K562 (cell line): ENCODE data around the gene MPZL1. TPM values are rescaled to one million over a fixed set of nuclear protein-coding genes. Genes with fewer than 3 reads are reported as not detected.

Experiments
- ATAC-seq: fragments of 200-7000 bp; cut with Tn5 transposase; 3 replicates; pipeline ENCODE4 v1.9.1; 2020; ENCODE audit warnings: moderate library complexity
- BruUV-seq: library from RNA; stranded (reverse); fragments of 400-500 nt; replicated peaks from 2 replicates; lab custom pipeline; 2021; lab: Mats Ljungman, UMichigan
- CTCF ChIA-PET: fragments of 300-600 bp; formaldehyde crosslinking; extraction: SDS; loops from one replicate; lab custom pipeline; 2021; ENCODE audit warnings: low intra/inter-chr PET ratio; lab: Yijun Ruan, JAX
- POLR2A ChIA-PET: fragments of 300-600, 350-650 bp; sonication (Branson Sonifier 250); formaldehyde crosslinking; extraction: SDS; loops from one replicate; lab custom pipeline; 2021; ENCODE audit warnings: antibody characterized with exemption, inconsistent platforms; lab: Yijun Ruan, JAX
- DNase-seq, 4 experiments: peaks; one replicate each; pipeline versions ENCODE4 v3.0.0 to v3.0.0-alpha.2; 2011 to 2018; ENCODE audit warnings: low spot score in 3 of 4, mixed read lengths in 3 of 4; ENCODE audit errors: extremely low read depth in 1 of 4
- FAIRE-seq: peaks from 2 replicates; lab custom pipeline; 2011; peaks lifted over from hg19 to GRCh38; lab: Jason Lieb, UNC
- H2AFZ ChIP-seq: 2 replicates; pipeline ENCODE4 v1.6.0; 2011; ENCODE audit warnings: low read depth, low read length, control low read depth, inconsistent platforms
- H3K27ac ChIP-seq: fragments of 200-600 bp; 3 replicates; pipeline ENCODE4 v1.8.0; 2011; ENCODE audit warnings: low read depth, mild to moderate bottlenecking, control low read depth, inconsistent platforms, low read length, moderate library complexity, mixed read lengths; ENCODE audit errors: extremely low read depth
- H3K27me3 ChIP-seq, 2 experiments: fragments of 300-600 bp in 1 of 2; 2 replicates in 1 of 2; 3 replicates in 1 of 2; pipeline versions ENCODE4 v1.6.0 to v1.8.0; 2011; ENCODE audit warnings: inconsistent platforms in 2 of 2, low read length in 2 of 2, mild to moderate bottlenecking in 1 of 2, mixed read lengths in 1 of 2, moderate library complexity in 1 of 2; ENCODE audit not compliant: control insufficient read depth in 2 of 2, insufficient read depth in 2 of 2
- H3K36me3 ChIP-seq: fragments of 300-600 bp; 3 replicates; pipeline ENCODE4 v1.8.0; 2011; ENCODE audit warnings: mild to moderate bottlenecking, low read length, inconsistent platforms; ENCODE audit not compliant: control insufficient read depth, insufficient read depth
- H3K4me1 ChIP-seq, 2 experiments: fragments of 200-600 bp in 1 of 2; replicated peaks in 1 of 2; 2 replicates in 1 of 2; 3 replicates in 1 of 2; pipeline versions ENCODE4 v1.5.1 to v1.8.0; 2011; ENCODE audit warnings: inconsistent platforms in 2 of 2, low read length in 2 of 2, mild to moderate bottlenecking in 1 of 2, mixed read lengths in 1 of 2, moderate library complexity in 1 of 2; ENCODE audit not compliant: control insufficient read depth in 2 of 2, insufficient read depth in 2 of 2
- H3K4me2 ChIP-seq: 2 replicates; pipeline ENCODE4 v1.6.1; 2011; ENCODE audit warnings: low read length, control low read depth, inconsistent platforms, mixed read lengths; ENCODE audit not compliant: insufficient read depth
- H3K4me3 ChIP-seq: fragments of 200-600 bp; sonication (generic), shearing (Covaris generic); 2 replicates; pipeline ENCODE4 v1.5.1; 2016; ENCODE audit warnings: control low read depth, inconsistent platforms
- H3K79me2 ChIP-seq: fragments of 200-600 bp; 3 replicates; pipeline ENCODE4 v1.8.0; 2011; ENCODE audit warnings: low read length, inconsistent platforms; ENCODE audit not compliant: control insufficient read depth, insufficient read depth
- H3K9ac ChIP-seq, 2 experiments: 2 replicates each; pipeline versions ENCODE4 v1.6.0 to v1.6.1; 2011; ENCODE audit warnings: low read depth in 2 of 2, low read length in 2 of 2, control low read depth in 1 of 2, inconsistent platforms in 1 of 2, mild to moderate bottlenecking in 1 of 2, mixed read lengths in 1 of 2; ENCODE audit not compliant: insufficient read depth in 1 of 2
- H3K9me1 ChIP-seq: one replicate; pipeline ENCODE4 v1.6.0; 2011; ENCODE audit warnings: inconsistent platforms, mild to moderate bottlenecking, low read length, moderate library complexity; ENCODE audit not compliant: control insufficient read depth, insufficient read depth
- H3K9me3 ChIP-seq: replicated peaks from 2 replicates; pipeline ENCODE4 v1.5.1; 2011; ENCODE audit warnings: low read depth, low read length, inconsistent platforms; ENCODE audit not compliant: control insufficient read depth, insufficient read depth
- H4K20me1 ChIP-seq: replicated peaks from 2 replicates; pipeline ENCODE4 v1.6.1; 2011; ENCODE audit warnings: low read length, inconsistent platforms, mixed read lengths; ENCODE audit not compliant: control insufficient read depth, insufficient read depth
- BDP1 ChIP-seq: IDR thresholded peaks from 3 replicates; pipeline ENCODE4 v1.6.1; 2011; ENCODE audit not compliant: insufficient read length, insufficient read depth
- ELF4 ChIP-seq: fragments of 450-650 bp; formaldehyde crosslinking; IDR thresholded peaks from 2 replicates; pipeline ENCODE4 v1.4.0; 2022; ENCODE audit warnings: missing genetic modification characterization
- FOXA3 ChIP-seq, 2 experiments: fragments of 450-650 bp in 1 of 2; sonication (generic) in 1 of 2; formaldehyde crosslinking; IDR thresholded peaks in 1 of 2; conservative IDR thresholded peaks in 1 of 2; 2 replicates each; pipeline versions ENCODE4 v1.4.0 to v1.8.0; 2020 to 2022; ENCODE audit warnings: mild to moderate bottlenecking in 2 of 2, missing genetic modification reagents in 1 of 2
- GATAD2A ChIP-seq: fragments of 450-650 bp; IDR thresholded peaks from 2 replicates; pipeline ENCODE4 v1.6.1; 2017
- MAFG ChIP-seq: fragments of 450-650 bp; conservative IDR thresholded peaks from 2 replicates; pipeline ENCODE4 v1.6.1; 2016; ENCODE audit warnings: missing genetic modification characterization, missing compliant biosample characterization
- MEF2A ChIP-seq: IDR thresholded peaks from 2 replicates; pipeline ENCODE4 v1.6.1; 2011; ENCODE audit warnings: low read depth, mild to moderate bottlenecking, low read length, moderate library complexity; ENCODE audit not compliant: control insufficient read depth
- RAD21 ChIP-seq, 2 experiments: fragments of 250-450 bp in 1 of 2; fragments of 450-650 bp in 1 of 2; sonication (Bioruptor Pico) in 1 of 2; formaldehyde crosslinking in 1 of 2; IDR thresholded peaks in 1 of 2; conservative IDR thresholded peaks in 1 of 2; 2 replicates each; pipeline versions ENCODE4 v1.4.0 to v1.8.0; 2020 to 2022; ENCODE audit warnings: mild to moderate bottlenecking in 2 of 2, moderate library complexity in 1 of 2
- SMARCA5 ChIP-seq: fragments of 450-650 bp; IDR thresholded peaks from 2 replicates; pipeline ENCODE4 v1.6.1; 2016
- SREBF1 ChIP-seq: fragments of 150-350 bp; IDR thresholded peaks from 2 replicates; pipeline ENCODE4 v1.6.1; 2014; ENCODE audit warnings: antibody characterized with exemption, low read depth, low read length, borderline replicate concordance
- TAF15 ChIP-seq: fragments of 200-400 bp; formaldehyde crosslinking; IDR thresholded peaks from 2 replicates; pipeline ENCODE4 v1.6.1; 2017; ENCODE audit warnings: mild to moderate bottlenecking, low read depth, low read length, moderate library complexity
- ZNF282 ChIP-seq: sonication (generic); formaldehyde crosslinking; IDR thresholded peaks from 2 replicates; pipeline ENCODE4 v1.8.1; 2023; ENCODE audit warnings: missing genetic modification reagents
- ZNF41 ChIP-seq: fragments of 250-450 bp; sonication (Bioruptor Pico); conservative IDR thresholded peaks from 2 replicates; pipeline ENCODE4 v1.4.0; 2020; ENCODE audit warnings: mild to moderate bottlenecking
- WGBS: fragments of 100-300 bp; shearing (Covaris generic); methylation state at CpG from one replicate; pipeline ENCODE4 v1.1.6; 2016; ENCODE audit warnings: low coverage, mixed read lengths; ENCODE audit not compliant: insufficient coverage; ENCODE audit errors: missing lambda C conversion rate; 5-methylcytosine and 5-hydroxymethylcytosine counted together
- in situ Hi-C: fragments of 300-500 bp; cut with MboI; formaldehyde crosslinking; loops from 4 replicates; pipeline ENCODE4 v1.15.0; 2018; ENCODE audit warnings: inconsistent platforms, mixed read lengths
- intact Hi-C: fragments of 100-400 bp; cut with micrococcal nuclease; formaldehyde crosslinking; loops from 2 replicates; pipeline ENCODE4 v1.14.2; 2022
- polyA plus RNA-seq, 8 experiments: library from polyadenylated mRNA; depleted of rRNA in 4 of 8; stranded (reverse) in 5 of 8; unstranded in 3 of 8; fragments of >200 nt; fragmentation: Nextera tagmentation in 2 of 8; fragmentation: Illumina TruSeq in 1 of 8; extraction: Ambion mirVana in 2 of 8; extraction: Trizol in 1 of 8; gene quantifications; 2 replicates each; pipeline versions ENCODE4 v1.2.1 to v1.2.3, GENCODE V29; 2011 to 2014; ENCODE audit warnings: inconsistent platforms in 1 of 8, missing spikeins in 1 of 8
- total RNA-seq, 7 experiments: library from RNA; depleted of rRNA in 6 of 7; stranded (reverse); fragments of >200 nt in 6 of 7; fragmentation: Illumina TruSeq in 2 of 7; extraction: Trizol in 2 of 7; gene quantifications; 2 replicates each; pipeline versions ENCODE4 v1.2.1 to v1.2.3, GENCODE V29; 2011 to 2021; ENCODE audit warnings: low replicate concordance in 1 of 7
- TF ChIP-seq, protein P1 (sequence below), 2 experiments: fragments of 450-650 bp in 1 of 2; sonication (generic) in 1 of 2; formaldehyde crosslinking in 1 of 2; IDR thresholded peaks in 1 of 2; conservative IDR thresholded peaks in 1 of 2; 2 replicates each; pipeline versions ENCODE4 v1.6.1 to v1.8.1; 2016 to 2023; ENCODE audit warnings: mild to moderate bottlenecking in 2 of 2, moderate library complexity in 2 of 2, inconsistent platforms in 1 of 2, missing genetic modification reagents in 1 of 2
- TF ChIP-seq, protein P2 (sequence below): fragments of 450-650 bp; IDR thresholded peaks from 2 replicates; pipeline ENCODE4 v1.6.1; 2018; ENCODE audit not compliant: partially characterized antibody
- TF ChIP-seq, protein P3 (sequence below): fragments of 250-450 bp; sonication (Bioruptor Pico); IDR thresholded peaks from 2 replicates; pipeline ENCODE4 v1.4.0; 2020; ENCODE audit warnings: borderline replicate concordance
- TF ChIP-seq, protein P4 (sequence below): conservative IDR thresholded peaks from 2 replicates; pipeline ENCODE4 v1.6.1; 2011; ENCODE audit warnings: low read depth, mild to moderate bottlenecking, low read length; ENCODE audit not compliant: control insufficient read depth

Gene MPZL1
- total and polyA plus RNA-seq, 9 of the 15 experiments (the other 6 are each of a cell fraction or from before 2014, with no cell fraction given): 14.5 to 153 (median 66.5) TPM

DNA sequence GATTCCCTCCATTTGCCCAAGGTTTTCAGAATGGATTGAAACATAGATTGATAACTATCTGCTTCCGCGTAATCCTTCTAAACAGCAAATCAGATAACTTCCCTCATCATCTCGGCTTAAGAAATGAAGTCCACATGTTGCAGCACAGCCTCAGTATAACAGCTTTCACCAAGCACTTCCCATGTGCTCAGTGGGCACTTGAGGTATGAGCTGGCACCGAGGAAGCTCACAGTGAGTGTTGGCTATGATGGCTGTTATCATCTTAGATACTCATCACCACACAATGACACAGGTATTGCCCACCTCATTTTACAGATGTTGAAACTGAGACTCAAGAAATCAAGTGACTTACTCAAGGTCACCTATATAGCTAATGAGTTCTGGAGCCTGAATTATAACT lies 48.5 kb upstream of the MPZL1 start:
- Histone ChIP-seq H2AFZ (no peak overlapping the region), H3K4me3 (no peak overlapping the region), H3K79me2 (no peaks in the 10 kb centered on the region), H3K27ac (no peak overlapping the region), H3K9me1 (peaks cover under 1% of the 10 kb centered on the region), H4K20me1 (no peaks in the 10 kb centered on the region), H3K9ac (no peak overlapping the region), H3K4me1 (peaks cover 15 to 32% of the 10 kb centered on the region in 2 experiments; a peak in 4 of 5 replicates), H3K4me2 (no peak overlapping the region), H3K27me3 (no peaks in the 10 kb centered on the region), H3K36me3 (peaks cover 20% of the 10 kb centered on the region), H3K9me3 (no peaks in the 10 kb centered on the region)
- CTCF ChIA-PET: no interaction called here
- POLR2A ChIA-PET: no interaction called here
- ATAC-seq (no peak), DNase-seq (no peak), FAIRE-seq (no peak)
- WGBS: 79% methylated on average over 4 of the region's 4 CpGs
- intact Hi-C loops: no loop called here
- in situ Hi-C loops: no loop called here
- BruUV-seq: no TSS peak
- TF ChIP-seq BDP1: no peak
- no peak for TF ChIP-seq ELF4 (CRISPR knock-in tag)
- TF ChIP-seq, protein P1, sequence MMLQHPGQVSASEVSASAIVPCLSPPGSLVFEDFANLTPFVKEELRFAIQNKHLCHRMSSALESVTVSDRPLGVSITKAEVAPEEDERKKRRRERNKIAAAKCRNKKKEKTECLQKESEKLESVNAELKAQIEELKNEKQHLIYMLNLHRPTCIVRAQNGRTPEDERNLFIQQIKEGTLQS (IDR thresholded peaks at IDR 0.05): no peak
- TF ChIP-seq, protein P1 (CRISPR knock-in tag; conservative IDR thresholded peaks at IDR 0.05): no peak
- no peak for TF ChIP-seq ZNF41 (CRISPR knock-in tag)
- TF ChIP-seq TAF15: no peak
- TF ChIP-seq GATAD2A: no peak
- no peak for TF ChIP-seq RAD21 (CRISPR knock-in tag; conservative IDR thresholded peaks at IDR 0.05 in 1 of 2, IDR thresholded peaks at IDR 0.05 in 1 of 2)
- TF ChIP-seq ZNF282 (CRISPR knock-in tag): no peak
- no peak for TF ChIP-seq SMARCA5
- no peak for TF ChIP-seq SREBF1
- TF ChIP-seq, protein P2, sequence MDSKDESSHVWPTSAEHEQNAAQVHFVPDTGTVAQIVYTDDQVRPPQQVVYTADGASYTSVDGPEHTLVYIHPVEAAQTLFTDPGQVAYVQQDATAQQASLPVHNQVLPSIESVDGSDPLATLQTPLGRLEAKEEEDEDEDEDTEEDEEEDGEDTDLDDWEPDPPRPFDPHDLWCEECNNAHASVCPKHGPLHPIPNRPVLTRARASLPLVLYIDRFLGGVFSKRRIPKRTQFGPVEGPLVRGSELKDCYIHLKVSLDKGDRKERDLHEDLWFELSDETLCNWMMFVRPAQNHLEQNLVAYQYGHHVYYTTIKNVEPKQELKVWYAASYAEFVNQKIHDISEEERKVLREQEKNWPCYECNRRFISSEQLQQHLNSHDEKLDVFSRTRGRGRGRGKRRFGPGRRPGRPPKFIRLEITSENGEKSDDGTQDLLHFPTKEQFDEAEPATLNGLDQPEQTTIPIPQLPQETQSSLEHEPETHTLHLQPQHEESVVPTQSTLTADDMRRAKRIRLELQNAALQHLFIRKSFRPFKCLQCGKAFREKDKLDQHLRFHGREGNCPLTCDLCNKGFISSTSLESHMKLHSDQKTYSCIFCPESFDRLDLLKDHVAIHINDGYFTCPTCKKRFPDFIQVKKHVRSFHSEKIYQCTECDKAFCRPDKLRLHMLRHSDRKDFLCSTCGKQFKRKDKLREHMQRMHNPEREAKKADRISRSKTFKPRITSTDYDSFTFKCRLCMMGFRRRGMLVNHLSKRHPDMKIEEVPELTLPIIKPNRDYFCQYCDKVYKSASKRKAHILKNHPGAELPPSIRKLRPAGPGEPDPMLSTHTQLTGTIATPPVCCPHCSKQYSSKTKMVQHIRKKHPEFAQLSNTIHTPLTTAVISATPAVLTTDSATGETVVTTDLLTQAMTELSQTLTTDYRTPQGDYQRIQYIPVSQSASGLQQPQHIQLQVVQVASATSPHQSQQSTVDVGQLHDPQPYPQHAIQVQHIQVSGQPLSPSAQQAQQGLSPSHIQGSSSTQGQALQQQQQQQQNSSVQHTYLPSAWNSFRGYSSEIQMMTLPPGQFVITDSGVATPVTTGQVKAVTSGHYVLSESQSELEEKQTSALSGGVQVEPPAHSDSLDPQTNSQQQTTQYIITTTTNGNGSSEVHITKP: no peak
- TF ChIP-seq MEF2A: no peak
- TF ChIP-seq, protein P3, sequence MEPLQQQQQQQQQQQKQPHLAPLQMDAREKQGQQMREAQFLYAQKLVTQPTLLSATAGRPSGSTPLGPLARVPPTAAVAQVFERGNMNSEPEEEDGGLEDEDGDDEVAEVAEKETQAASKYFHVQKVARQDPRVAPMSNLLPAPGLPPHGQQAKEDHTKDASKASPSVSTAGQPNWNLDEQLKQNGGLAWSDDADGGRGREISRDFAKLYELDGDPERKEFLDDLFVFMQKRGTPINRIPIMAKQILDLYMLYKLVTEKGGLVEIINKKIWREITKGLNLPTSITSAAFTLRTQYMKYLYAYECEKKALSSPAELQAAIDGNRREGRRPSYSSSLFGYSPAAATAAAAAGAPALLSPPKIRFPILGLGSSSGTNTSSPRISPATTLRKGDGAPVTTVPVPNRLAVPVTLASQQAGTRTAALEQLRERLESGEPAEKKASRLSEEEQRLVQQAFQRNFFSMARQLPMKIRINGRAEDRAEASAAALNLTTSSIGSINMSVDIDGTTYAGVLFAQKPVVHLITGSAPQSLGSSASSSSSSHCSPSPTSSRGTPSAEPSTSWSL (CRISPR knock-in tag): no peak
- no peak for TF ChIP-seq MAFG (tag)
- no peak for TF ChIP-seq FOXA3 (CRISPR knock-in tag; conservative IDR thresholded peaks at IDR 0.05 in 1 of 2, IDR thresholded peaks at IDR 0.05 in 1 of 2)
- TF ChIP-seq, protein P4, sequence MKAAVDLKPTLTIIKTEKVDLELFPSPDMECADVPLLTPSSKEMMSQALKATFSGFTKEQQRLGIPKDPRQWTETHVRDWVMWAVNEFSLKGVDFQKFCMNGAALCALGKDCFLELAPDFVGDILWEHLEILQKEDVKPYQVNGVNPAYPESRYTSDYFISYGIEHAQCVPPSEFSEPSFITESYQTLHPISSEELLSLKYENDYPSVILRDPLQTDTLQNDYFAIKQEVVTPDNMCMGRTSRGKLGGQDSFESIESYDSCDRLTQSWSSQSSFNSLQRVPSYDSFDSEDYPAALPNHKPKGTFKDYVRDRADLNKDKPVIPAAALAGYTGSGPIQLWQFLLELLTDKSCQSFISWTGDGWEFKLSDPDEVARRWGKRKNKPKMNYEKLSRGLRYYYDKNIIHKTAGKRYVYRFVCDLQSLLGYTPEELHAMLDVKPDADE: no peak
